HG03558 (cell line): ENCODE results near the gene FUT8.
"Not testable (repeated sequence)": the region's sequence is repeated elsewhere in the genome, so short reads cannot be mapped to it uniquely, and the experiment has no call there.

ENCODE experiments used
- ATAC-seq: cut with Tn5 transposase; IDR thresholded peaks from one replicate; pipeline ENCODE4 v1.9.1; 2021; ENCODE audit warnings: moderate number of reproducible peaks; ENCODE audit not compliant: unreplicated experiment; ENCODE audit errors: extremely low read depth

Gene FUT8

DNA sequence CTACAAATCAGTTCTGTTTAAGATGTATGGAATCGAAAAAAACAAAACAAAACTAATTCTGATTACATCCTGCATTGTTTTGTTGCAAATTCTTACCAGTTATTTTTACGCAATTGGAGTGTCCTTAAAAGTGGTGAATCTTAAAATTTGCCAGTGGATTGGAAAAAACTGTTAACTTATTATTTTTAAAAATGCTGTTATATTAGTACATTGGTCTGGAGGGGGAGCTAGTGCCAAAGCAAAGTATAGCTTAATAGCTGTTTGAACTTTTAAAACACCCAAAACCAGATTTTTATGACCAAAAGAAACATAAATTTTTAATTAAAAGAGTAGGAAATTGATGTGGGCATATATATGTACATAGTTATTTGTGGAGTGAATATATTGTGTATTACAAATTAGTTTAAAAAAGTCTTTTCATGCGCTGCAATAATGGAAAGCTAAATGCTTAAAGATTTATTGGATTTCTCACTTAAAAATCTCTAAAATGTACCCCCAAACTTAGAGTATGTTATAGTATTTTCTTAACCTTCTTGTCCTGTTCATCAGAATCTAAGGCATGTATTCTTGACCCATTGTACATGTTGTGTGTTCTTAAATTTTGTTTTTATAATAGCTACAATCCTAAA lies 2.5 kb downstream of the FUT8 start:
- no peak for ATAC-seq

DNA sequence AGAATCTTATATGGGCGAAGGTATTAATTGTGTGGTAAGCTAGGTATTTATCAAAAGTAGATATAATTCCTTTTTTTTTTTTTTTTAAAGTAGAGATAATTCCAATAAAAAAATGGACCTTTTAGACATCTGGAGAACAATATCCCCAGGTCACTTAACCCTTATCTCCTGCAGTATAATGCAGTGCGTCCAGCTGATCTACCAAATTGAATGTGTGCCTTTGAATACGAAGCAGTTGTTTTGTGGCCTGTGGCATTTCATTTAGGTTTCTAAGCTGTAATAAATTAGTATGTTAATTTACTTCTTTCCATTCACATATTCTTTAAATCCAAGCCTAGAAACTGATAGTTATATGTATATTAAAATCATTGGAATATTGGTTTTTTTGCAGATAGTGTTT lies 3.1 kb downstream of the FUT8 start:
- no peak for ATAC-seq

DNA sequence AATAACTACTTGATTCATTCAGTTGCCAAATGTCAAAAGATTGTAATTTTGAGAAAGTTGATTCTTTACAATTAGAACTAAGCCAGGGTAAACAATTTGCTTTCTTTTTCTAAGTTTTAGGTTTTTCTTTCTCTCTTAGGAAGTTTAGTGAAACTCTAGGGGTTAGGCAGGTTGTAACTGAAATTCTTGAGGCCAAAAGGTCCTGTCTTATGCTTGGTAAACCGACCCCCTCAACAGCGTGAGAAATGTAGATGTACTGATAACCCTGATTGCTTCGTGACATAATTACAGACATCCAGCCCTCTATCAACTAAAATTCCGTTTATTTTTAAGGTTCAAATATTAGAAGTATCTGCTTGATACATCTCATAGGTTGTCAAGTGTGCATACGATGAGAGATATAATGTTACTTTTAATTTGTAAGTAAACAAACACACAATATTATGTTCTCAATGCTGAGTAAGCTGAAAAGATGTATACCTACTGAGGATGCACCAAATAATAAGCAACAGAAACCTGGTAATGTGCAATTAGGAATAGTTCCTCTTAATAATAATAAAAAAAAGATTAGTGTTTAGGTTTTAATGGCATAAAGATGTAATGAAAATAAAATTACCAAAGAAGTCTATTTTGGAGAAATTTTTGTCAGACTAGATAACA lies 7.2 kb downstream of the FUT8 start:
- ATAC-seq: no peak

DNA sequence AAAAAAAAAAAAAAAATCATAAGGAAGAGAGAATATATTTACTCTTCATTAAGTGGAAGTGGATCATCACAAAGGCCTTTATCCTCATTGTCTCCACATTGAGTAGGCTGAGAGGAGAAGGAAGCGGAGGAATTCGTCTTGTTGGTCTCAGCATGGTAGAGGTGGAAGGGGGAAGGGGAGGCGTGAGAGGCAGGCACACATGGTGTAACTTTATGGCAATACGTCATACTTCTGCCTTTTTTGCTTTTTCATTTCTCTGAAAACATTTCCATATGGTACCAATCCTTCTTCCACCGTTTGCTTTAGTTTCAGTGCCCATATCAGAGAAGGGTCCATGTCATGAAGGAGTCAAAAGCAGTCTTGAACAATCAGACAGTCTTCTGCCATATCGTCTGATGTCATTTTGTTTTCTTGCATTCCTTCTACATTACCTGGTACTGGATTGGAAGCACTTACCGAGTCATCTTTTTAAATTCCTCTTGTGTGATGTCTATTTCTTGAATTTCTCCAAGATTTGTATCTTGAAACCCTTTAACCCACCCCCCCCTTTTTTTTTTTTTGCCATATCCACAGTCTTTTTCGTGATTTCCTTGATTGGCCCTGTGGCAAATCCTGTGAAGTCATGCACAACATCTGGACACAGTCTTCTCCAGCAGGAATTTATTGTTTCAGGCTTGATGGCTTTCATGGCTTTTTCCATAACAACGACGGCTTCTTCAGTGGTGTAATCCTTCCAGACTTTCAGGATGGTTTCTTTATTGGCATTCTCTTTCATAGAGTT lies 8.9 kb downstream of the FUT8 start:
- ATAC-seq: no peak

DNA sequence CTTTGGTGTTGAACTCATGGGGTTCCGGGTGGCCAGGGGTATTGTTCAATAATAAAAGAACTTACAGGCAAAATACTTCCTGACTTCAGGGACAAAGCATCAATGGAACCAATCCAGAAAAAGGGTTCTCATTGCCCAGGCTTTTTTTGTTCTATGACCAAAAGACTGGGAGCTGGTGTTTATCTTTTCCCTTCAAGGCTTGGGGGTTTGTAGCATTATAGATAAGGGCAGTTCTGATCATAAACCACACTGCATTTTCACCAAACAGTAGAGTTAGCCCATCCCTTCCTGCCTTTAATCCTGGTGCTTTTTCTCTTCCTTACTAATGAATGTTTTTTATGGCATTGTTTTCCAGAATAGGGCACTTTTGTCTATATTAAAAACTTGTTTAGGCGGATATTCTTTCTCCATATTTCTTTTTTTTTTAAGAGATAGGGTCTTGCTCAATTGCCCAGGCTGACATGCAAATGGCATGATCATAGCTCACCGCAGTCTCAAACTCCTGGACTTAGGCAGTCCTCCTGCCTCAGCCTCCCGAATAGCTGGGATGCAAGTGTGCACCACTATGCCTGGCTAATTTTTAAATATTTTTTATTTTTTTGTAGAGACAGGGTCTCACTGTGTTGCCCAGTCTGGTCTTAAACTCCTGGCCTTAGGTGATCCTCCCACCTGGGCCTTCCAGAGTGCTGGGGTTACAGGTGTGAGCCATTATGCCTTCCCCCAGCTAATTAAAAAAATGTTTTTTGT lies 9.7 kb downstream of the FUT8 start:
- no peak for ATAC-seq

DNA sequence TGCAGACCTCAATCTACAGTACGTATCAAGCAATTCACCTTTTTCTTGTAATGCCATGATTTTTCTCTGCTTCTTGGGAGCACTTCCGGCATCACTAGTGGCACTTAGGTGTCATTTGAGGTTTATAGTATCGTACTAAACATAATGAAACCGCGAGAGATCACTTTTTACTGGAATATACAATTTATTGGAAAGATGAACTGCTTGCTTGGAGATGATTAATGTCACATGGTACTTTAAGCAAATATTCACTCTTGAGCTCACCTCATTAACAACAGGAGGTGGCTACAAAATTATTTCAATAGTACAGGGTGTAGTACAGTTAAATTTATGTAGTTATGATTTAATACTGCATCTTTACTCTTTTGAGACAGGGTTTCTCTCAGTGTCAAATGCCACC lies 11.5 kb downstream of the FUT8 start:
- ATAC-seq: no peak

DNA sequence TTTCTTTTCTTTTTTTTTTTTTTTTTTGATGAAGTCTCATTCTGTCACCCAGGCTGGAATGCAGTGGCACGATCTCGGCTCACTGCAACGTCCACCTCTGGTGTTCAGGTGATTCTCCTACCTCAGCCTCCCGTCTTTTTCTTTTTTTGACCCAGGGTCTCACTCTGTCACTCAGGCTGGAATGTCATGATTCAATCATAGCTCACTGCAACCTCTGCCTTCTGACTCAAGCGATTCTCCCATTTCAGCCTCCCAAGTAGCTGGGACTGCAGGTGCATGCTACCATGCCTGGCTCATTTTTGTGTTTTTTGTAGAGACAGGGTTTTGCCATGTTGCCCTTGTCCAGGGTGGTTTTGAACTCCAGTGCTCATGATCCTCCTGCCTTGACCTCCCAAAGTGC lies 12.0 kb downstream of the FUT8 start:
- ATAC-seq: no peak

DNA sequence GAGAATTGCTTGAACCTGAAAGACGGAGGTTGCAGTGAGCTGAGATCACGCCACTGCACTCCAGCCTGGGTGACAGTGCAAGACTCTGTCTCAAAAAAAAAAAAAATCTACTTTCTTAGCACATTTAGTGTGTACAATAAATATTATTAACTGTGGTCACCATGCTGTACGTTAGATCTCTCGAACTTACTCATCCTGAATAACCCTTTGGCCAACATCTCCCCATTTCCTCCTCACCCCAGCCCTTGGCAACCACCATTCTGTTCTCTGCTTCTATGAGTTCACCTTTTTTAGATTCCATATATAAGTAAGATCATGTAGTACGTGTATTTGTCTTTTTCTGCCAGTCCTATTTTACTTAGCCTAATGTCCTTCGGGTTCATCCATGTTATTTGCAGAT lies 13.4 kb downstream of the FUT8 start:
- ATAC-seq: no peak

DNA sequence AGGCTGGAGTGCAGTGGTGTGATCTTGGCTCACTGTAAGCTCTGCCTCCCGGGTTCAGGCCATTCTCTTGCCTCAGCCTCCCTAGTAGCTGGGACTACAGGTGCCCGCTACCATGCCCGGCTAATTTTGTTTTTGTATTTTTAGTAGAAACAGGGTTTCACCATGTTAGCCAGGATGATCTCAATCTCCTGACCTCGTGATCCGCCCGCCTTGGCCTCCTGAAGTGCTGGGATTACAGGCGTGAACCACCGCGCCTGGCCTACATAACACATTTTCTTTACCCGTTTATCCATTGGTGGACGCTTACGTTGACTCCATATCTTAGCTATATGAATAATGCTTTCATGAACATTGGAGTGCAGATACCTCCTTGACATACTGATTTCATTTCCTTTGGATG lies 14.4 kb downstream of the FUT8 start:
- not testable (repeated sequence) for ATAC-seq

DNA sequence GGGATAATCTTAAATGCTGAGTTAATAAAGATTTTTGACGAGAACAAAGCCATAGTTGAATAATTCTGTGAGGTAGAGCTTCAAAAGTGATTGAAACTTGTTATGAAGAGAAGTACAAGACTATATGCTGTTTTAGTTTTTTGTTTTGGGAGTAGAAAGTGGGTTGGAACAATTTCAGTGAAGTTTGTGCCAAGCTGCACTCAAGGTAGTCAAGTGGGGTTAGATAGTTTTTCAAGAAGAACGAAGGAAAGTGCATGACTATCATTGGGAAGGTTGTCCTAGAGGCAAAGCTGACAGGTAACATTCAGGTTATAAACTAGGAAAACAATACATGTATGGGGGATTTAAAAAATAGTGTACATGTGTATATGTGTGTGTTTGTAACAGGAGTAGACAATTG lies 16.2 kb downstream of the FUT8 start:
- no peak for ATAC-seq

DNA sequence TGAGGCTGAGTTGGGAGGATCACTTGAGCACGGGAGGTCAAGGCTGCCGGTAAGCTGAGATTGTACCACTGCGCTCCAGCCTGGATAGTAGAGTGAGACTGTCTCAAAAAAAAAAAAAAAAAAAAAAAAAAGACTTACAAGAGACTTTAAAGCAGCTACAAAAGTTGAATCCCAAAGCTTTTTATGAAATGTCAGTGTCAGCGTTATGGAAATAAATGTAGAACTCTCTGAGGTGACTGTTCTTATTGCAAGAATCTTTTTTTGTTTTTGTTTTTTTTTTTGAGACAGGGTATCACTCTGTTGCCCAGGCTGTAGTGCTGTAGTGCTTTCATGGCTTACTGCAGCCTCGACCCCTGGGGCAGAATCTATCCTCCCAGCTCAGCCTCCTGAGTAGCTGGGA lies 17.2 kb downstream of the FUT8 start:
- no peak for ATAC-seq

DNA sequence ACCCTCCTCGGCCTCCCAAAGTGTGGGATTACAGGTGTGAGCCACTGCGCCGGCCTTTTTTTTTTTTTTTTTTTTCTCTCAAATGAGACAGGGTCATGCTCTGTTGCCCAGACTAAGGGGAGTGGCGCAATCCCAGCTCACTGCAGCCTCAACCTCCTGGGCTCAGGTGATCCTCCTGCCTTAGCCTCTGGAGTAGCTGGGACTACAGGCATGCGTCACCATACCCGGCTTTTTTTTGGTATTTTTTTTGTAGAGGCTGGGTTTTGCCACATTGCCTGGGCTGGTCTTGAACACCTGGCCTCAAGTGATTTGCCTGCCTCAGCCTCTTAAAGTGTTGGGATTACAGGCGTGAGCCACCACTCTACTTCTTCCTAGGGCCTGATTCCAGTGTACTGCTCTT lies 18.7 kb downstream of the FUT8 start:
- ATAC-seq: no peak

DNA sequence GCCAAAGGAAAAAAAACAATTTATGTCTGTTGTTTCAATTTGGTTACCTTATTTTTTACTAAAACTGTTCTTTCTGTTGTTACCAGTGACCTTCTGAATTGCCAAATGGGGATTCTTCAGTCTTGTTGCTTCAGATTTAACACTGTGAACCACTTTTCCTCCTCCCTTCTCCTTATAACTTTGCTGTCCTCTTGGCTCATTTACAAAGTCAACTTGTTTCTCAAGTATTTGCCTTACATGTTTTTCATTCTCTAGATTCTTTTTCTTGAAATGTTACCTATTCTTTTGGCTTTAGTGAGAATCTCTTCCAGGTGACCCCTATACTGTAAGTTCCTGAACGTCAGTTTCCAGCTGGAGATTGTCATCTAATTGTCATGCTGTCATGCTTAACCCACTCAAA lies 19.4 kb downstream of the FUT8 start:
- ATAC-seq: no peak

DNA sequence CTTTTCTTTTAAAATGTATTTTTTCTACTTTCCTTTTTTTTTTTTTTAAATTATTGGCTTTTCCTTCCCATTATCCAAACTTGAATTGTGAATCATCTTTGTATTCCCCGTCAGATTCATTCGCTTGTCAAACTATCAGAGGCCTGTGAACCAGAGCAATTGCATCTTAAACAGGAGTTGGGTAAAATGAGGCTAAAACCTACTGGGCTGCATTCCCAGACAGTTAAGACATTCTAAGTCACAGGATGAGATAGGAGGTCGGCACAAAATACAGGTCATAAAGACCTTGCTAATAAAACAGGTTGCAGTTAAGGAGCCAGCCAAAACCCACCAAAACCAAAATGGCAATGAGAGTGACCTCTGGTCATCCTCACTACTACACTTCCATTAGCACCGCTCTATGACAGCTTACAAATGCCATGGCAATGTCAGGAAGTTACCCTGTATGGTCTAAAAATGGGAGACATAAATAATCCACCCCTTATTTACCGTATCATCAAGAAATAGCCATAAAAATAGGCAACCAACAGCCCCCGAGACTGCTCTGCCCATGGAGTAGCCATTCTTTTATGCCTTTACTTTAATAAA lies 19.9 kb downstream of the FUT8 start:
- ATAC-seq: no peak

DNA sequence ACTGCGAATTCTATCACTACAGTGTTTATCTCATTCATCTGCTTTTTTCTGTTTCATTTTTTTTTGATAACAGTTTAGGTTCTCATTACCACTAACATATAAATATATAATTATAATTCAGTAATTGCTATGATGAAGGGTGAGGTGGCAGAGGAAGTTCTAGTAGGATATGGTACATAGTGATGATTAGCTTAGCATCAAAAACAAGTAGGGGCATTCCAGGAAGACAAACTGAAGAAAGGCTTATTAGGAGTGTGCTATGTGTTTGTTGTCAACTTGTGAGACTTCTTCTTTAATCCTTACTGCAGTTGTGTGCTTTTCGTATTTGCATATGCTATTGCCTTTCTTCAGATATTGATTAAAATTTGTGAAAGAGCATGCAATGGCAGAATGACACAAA lies 20.6 kb downstream of the FUT8 start:
- no peak for ATAC-seq

DNA sequence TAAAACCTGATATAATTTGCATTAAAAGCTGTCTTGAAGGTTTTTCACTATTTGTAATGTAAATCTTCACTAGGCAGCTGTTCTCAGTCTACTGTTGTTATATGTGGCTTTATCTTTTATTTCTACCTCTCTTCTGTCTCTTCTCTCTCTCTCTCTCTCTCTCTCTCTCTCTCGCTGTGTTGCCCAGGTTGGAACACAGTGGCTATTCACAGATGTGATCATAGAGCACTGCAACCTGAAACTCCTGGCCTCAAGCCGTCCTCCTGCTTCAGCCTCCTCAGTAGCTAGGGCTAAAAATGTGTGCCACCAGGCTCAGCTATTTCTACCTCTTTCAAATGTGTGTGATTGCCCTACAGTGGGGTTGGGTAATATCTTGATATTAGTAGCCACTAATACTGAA lies 21.1 kb downstream of the FUT8 start:
- ATAC-seq: no peak

DNA sequence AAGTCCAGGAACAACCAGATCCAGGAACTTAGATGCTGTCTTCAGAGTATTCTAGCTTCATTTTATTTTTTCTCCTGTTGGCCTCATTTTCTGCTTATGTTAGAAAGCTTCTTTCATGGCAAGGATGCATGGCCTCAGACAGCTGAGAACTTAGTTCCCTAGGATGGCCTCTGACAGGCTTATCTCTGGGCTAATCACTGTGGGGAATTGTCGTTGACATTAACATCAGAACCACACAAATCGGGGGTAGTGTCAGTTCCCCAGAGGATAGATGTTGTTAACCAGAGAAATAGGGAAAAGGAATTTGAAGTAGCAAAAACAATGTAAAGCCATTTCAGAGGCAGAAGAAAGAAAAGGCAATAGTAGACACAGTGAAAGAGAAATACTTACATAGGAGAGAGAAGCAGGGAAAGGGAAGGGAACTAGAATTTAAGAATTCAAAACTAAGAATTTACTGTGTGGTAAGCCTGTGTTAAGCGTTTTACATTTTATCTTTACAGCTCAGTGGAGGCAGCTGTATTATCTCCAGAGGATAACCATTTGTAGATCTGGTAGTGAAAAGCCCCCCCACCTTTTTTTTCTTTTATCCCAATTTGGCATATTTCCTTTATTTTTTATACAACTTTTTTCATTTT lies 21.8 kb downstream of the FUT8 start:
- ATAC-seq: no peak

DNA sequence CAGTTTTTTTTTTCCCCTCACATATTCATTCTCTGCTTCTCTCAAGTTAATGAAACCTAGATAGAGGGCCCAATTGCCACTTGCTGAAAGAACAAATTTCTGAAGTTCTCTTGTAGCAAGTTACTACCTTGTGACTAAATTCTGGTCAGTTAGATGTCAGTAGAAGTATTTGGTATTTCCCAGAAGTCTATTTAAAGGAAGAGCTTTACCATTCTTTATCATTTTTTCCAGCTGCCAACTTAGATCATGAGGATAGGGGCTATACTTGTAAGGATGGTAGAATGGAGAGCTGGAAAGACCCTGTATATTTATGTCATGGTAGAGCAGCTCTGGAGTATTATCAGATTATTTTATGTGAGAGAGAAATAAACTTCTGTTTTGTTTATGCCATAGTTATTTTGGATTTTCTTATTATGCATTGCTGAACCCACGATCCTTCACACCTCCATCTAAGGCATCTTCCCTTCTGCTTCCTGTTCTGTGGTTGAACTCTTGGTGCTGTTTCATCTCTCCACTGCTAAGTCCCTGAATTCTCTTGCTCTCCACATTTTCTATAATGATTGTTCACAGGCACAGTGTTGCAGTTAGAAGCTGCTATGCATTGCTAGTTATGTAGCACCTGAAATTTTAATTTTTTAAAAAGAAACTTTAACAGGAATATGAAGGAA lies 25.9 kb downstream of the FUT8 start:
- no peak for ATAC-seq

DNA sequence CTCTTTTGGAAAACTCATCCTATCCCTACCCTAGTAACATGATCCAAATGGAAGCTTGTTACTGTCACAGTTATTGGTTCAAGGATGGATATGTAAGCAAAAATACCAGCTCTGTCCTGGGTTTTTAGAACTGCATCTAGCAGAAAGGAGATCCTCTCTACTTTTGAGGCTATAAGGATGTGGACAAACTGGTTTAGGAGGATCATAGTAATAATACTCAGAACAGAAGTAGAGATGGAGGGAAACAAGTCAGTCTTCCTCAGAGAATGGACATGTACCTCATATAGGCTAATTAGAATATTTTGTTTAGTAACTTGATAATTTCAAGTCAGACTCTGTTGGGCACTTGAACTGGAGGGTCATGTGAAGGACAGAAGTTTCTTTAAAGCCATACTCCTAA lies 26.6 kb downstream of the FUT8 start:
- ATAC-seq: no peak

DNA sequence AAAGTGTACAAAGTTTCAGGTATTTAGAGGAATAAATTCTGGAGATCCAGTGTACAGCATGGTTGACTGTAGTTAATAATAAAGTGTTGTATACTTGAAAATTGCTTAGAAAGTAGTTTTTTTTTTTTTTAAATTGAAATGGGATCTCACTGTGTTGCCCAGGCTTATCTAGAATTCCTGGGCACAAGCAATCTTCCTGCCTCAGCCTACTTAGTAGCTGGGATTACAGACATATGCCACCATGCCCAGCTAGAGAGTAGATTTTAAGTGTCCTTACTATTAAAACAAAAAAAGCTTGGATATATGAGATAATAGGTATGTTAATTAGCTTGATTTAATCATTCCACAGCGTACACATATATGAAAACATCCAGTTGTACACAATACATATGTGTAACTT lies 27.7 kb downstream of the FUT8 start:
- ATAC-seq: no peak
